ENCODE data around the gene SGMS1.

Gene SGMS1

GRCh38 chr10:50592961-50593418 lies 30.8 kb downstream of the SGMS1 start:
- intact Hi-C loops (cut with micrococcal nuclease) = no loop called here
- peaks cover 2% of the 10 kb centered on the region for H3K4me1 Mint-ChIP-seq (ENCODE audit: low read depth)

GRCh38 chr10:50590935-50591334 lies 32.8 kb downstream of the SGMS1 start:
- Mint-ChIP-seq H3K36me3 (ENCODE audit: low read depth) (peaks cover 30% of the 10 kb centered on the region), H3K4me3 (no peak overlapping the region), H3K27ac (no peak overlapping the region), H3K27me3 (no peaks in the 10 kb centered on the region), H3K9me3 (no peaks in the 10 kb centered on the region), H3K4me1 (ENCODE audit: low read depth) (peaks cover 20% of the 10 kb centered on the region)
- intact Hi-C loops (cut with micrococcal nuclease) = no loop called here

More at GRCh38 chr10:50592961-50593418, 30.8 kb downstream of the SGMS1 start:
- no peaks in the 10 kb centered on the region for H3K9me3 Mint-ChIP-seq
- H3K4me3 Mint-ChIP-seq = no peak overlapping the region
- H3K36me3 Mint-ChIP-seq (ENCODE audit: low read depth) = peaks cover 18% of the 10 kb centered on the region
- H3K27me3 Mint-ChIP-seq = no peaks in the 10 kb centered on the region
- H3K27ac Mint-ChIP-seq = no peak overlapping the region

- Mint-ChIP-seq H3K27me3 (no peaks in the 10 kb centered on the region), H3K36me3 (ENCODE audit: low read depth) (peaks cover 36% of the 10 kb centered on the region), H3K4me1 (ENCODE audit: low read depth) (peaks cover 29% of the 10 kb centered on the region), H3K27ac (no peak overlapping the region), H3K9me3 (no peaks in the 10 kb centered on the region), H3K4me3 (no peak overlapping the region)
- intact Hi-C loops (cut with micrococcal nuclease) = no loop called here
Measured at GRCh38 chr10:50586740-50587088, 37.0 kb downstream of the SGMS1 start.

GRCh38 chr10:50585921-50586739 lies 37.6 kb downstream of the SGMS1 start:
- intact Hi-C loops (cut with micrococcal nuclease) = no loop called here
- Mint-ChIP-seq H3K4me3 (no peak overlapping the region), H3K36me3 (ENCODE audit: low read depth) (peaks cover 36% of the 10 kb centered on the region), H3K27ac (no peak overlapping the region), H3K27me3 (no peaks in the 10 kb centered on the region), H3K9me3 (no peaks in the 10 kb centered on the region), H3K4me1 (ENCODE audit: low read depth) (peaks cover 29% of the 10 kb centered on the region)

GRCh38 chr10:50582766-50583762 lies 40.7 kb downstream of the SGMS1 start:
- no peaks in the 10 kb centered on the region for H3K9me3 Mint-ChIP-seq

GRCh38 chr10:50582046-50582445 lies 41.7 kb downstream of the SGMS1 start:
- H3K27me3 Mint-ChIP-seq = no peaks in the 10 kb centered on the region
- intact Hi-C loops (cut with micrococcal nuclease) = no loop called here
- no peaks in the 10 kb centered on the region for H3K9me3 Mint-ChIP-seq
- no peak overlapping the region for H3K4me3 Mint-ChIP-seq
- H3K4me1 Mint-ChIP-seq (ENCODE audit: low read depth) = peaks cover 52% of the 10 kb centered on the region
- peaks cover 8% of the 10 kb centered on the region for H3K36me3 Mint-ChIP-seq (ENCODE audit: low read depth)
- H3K27ac Mint-ChIP-seq = no peak overlapping the region

More at GRCh38 chr10:50582766-50583762, 40.7 kb downstream of the SGMS1 start:
- Mint-ChIP-seq H3K36me3 (ENCODE audit: low read depth) (peaks cover 19% of the 10 kb centered on the region), H3K4me3 (no peak overlapping the region), H3K27me3 (no peaks in the 10 kb centered on the region), H3K27ac (no peak overlapping the region), H3K4me1 (ENCODE audit: low read depth) (peaks cover 52% of the 10 kb centered on the region)
- intact Hi-C loops (cut with micrococcal nuclease) = no loop called here

GRCh38 chr10:50580262-50580891 lies 43.4 kb downstream of the SGMS1 start:
- Mint-ChIP-seq H3K27me3 (no peaks in the 10 kb centered on the region), H3K4me1 (ENCODE audit: low read depth) (peaks cover 55% of the 10 kb centered on the region), H3K36me3 (ENCODE audit: low read depth) (peaks cover 5% of the 10 kb centered on the region), H3K4me3 (no peak overlapping the region), H3K27ac (no peak overlapping the region), H3K9me3 (no peaks in the 10 kb centered on the region)
- intact Hi-C loops (cut with micrococcal nuclease) = no loop called here

GRCh38 chr10:50579491-50580261 lies 44.1 kb downstream of the SGMS1 start:
- Mint-ChIP-seq H3K4me3 (no peak overlapping the region), H3K36me3 (ENCODE audit: low read depth) (peaks cover 5% of the 10 kb centered on the region), H3K9me3 (no peaks in the 10 kb centered on the region), H3K27me3 (no peaks in the 10 kb centered on the region), H3K27ac (no peak overlapping the region), H3K4me1 (ENCODE audit: low read depth) (peaks cover 55% of the 10 kb centered on the region)
- intact Hi-C loops (cut with micrococcal nuclease) = no loop called here

- no peaks in the 10 kb centered on the region for H3K36me3 Mint-ChIP-seq (ENCODE audit: low read depth)
- no peaks in the 10 kb centered on the region for H3K27me3 Mint-ChIP-seq
- no peak overlapping the region for H3K27ac Mint-ChIP-seq
- intact Hi-C loops (cut with micrococcal nuclease) = no loop called here
- peaks cover 55% of the 10 kb centered on the region for H3K4me1 Mint-ChIP-seq (ENCODE audit: low read depth)
- no peaks in the 10 kb centered on the region for H3K9me3 Mint-ChIP-seq
- no peak overlapping the region for H3K4me3 Mint-ChIP-seq
Measured at GRCh38 chr10:50578949-50579348, 44.8 kb downstream of the SGMS1 start.

GRCh38 chr10:50577681-50578350 lies 45.9 kb downstream of the SGMS1 start:
- intact Hi-C loops (cut with micrococcal nuclease) = no loop called here
- H3K27ac Mint-ChIP-seq = peak overlapping the region; percentile 34
- H3K4me3 Mint-ChIP-seq = no peak overlapping the region
- H3K36me3 Mint-ChIP-seq (ENCODE audit: low read depth) = no peaks in the 10 kb centered on the region
- H3K9me3 Mint-ChIP-seq = no peaks in the 10 kb centered on the region
- H3K4me1 Mint-ChIP-seq (ENCODE audit: low read depth) = peaks cover 51% of the 10 kb centered on the region
- H3K27me3 Mint-ChIP-seq = no peaks in the 10 kb centered on the region

GRCh38 chr10:50577010-50577409 lies 46.7 kb downstream of the SGMS1 start:
- intact Hi-C loops (cut with micrococcal nuclease) = no loop called here

GRCh38 chr10:50576245-50576815 lies 47.4 kb downstream of the SGMS1 start:
- H3K27ac Mint-ChIP-seq = no peak overlapping the region
- no peaks in the 10 kb centered on the region for H3K27me3 Mint-ChIP-seq
- intact Hi-C loops (cut with micrococcal nuclease) = no loop called here
- peaks cover 46% of the 10 kb centered on the region for H3K4me1 Mint-ChIP-seq (ENCODE audit: low read depth)
- H3K36me3 Mint-ChIP-seq (ENCODE audit: low read depth) = no peaks in the 10 kb centered on the region
- H3K9me3 Mint-ChIP-seq = no peaks in the 10 kb centered on the region
- H3K4me3 Mint-ChIP-seq = no peak overlapping the region

More at GRCh38 chr10:50577010-50577409, 46.7 kb downstream of the SGMS1 start:
- H3K27ac Mint-ChIP-seq = no peak overlapping the region
- H3K36me3 Mint-ChIP-seq (ENCODE audit: low read depth) = no peaks in the 10 kb centered on the region
- no peaks in the 10 kb centered on the region for H3K9me3 Mint-ChIP-seq
- no peak overlapping the region for H3K4me3 Mint-ChIP-seq
- H3K4me1 Mint-ChIP-seq (ENCODE audit: low read depth) = peaks cover 46% of the 10 kb centered on the region
- H3K27me3 Mint-ChIP-seq = no peaks in the 10 kb centered on the region
